H9 (cell line): ENCODE data around the gene PLD4. TPM values are rescaled to one million over a fixed set of nuclear protein-coding genes. Genes with fewer than 3 reads are reported as not detected.

Source experiments
- DNase-seq: peaks from one replicate; pipeline ENCODE4 v3.0.0-alpha.2; 2017
- H2AFZ ChIP-seq: one replicate; pipeline ENCODE4 v1.6.1; 2013; ENCODE audit warnings: mild to moderate bottlenecking, low read length, control low read depth, moderate library complexity
- H2AK5ac ChIP-seq: 2 replicates; pipeline ENCODE4 v1.6.1; 2013; ENCODE audit warnings: low read length, control low read depth, mixed read lengths; ENCODE audit not compliant: insufficient read length
- H2BK120ac ChIP-seq: one replicate; pipeline ENCODE4 v1.6.1; 2013; ENCODE audit warnings: low read depth, mild to moderate bottlenecking, low read length, control low read depth, inconsistent platforms; ENCODE audit not compliant: poor library complexity, severe bottlenecking
- H2BK12ac ChIP-seq: 2 replicates; pipeline ENCODE4 v1.6.1; 2013; ENCODE audit warnings: low read length, control low read depth, mixed read lengths, low read depth; ENCODE audit not compliant: insufficient read length
- H2BK15ac ChIP-seq: 2 replicates; pipeline ENCODE4 v1.6.1; 2013; ENCODE audit warnings: low read depth, low read length, control low read depth
- H2BK20ac ChIP-seq: one replicate; pipeline ENCODE4 v1.6.1; 2013; ENCODE audit warnings: low read depth, mild to moderate bottlenecking, low read length, control low read depth, inconsistent platforms; ENCODE audit not compliant: poor library complexity, severe bottlenecking
- H2BK5ac ChIP-seq: 2 replicates; pipeline ENCODE4 v1.6.1; 2013; ENCODE audit warnings: low read length, control low read depth, mixed read lengths; ENCODE audit not compliant: insufficient read length
- H3K14ac ChIP-seq: 2 replicates; pipeline ENCODE4 v1.6.1; 2013; ENCODE audit warnings: low read length, control low read depth; ENCODE audit not compliant: insufficient read depth
- H3K18ac ChIP-seq: 2 replicates; pipeline ENCODE4 v1.6.1; 2013; ENCODE audit warnings: low read depth, mild to moderate bottlenecking, mixed read lengths, low read length, control low read depth; ENCODE audit not compliant: insufficient read length
- H3K23ac ChIP-seq: 2 replicates; pipeline ENCODE4 v1.6.1; 2013; ENCODE audit warnings: low read length, control low read depth, mixed read lengths, low read depth; ENCODE audit not compliant: insufficient read length
- H3K23me2 ChIP-seq: 2 replicates; pipeline ENCODE4 v1.6.1; 2013; ENCODE audit warnings: low read depth, mild to moderate bottlenecking, mixed read lengths, low read length, control low read depth; ENCODE audit not compliant: insufficient read length, poor library complexity, severe bottlenecking
- H3K27ac ChIP-seq: 2 replicates; pipeline ENCODE4 v1.5.1; 2013; ENCODE audit warnings: low read length, control low read depth, mixed read lengths, low read depth; ENCODE audit not compliant: insufficient read length
- H3K27me3 ChIP-seq: 2 replicates; pipeline ENCODE4 v1.6.1; 2013; ENCODE audit warnings: low read length, control low read depth, inconsistent platforms; ENCODE audit not compliant: insufficient read depth
- H3K4ac ChIP-seq: 2 replicates; pipeline ENCODE4 v1.6.1; 2013; ENCODE audit warnings: low read depth, mild to moderate bottlenecking, control low read depth, inconsistent platforms, low read length, moderate library complexity
- H3K4me1 ChIP-seq: 2 replicates; pipeline ENCODE4 v1.6.1; 2013; ENCODE audit warnings: low read length, control low read depth, inconsistent platforms; ENCODE audit not compliant: insufficient read depth
- H3K4me2 ChIP-seq: 2 replicates; pipeline ENCODE4 v1.6.1; 2013; ENCODE audit warnings: low read length, control low read depth, mixed read lengths; ENCODE audit not compliant: insufficient read length, insufficient read depth
- H3K56ac ChIP-seq: 2 replicates; pipeline ENCODE4 v1.6.1; 2013; ENCODE audit warnings: low read depth, mild to moderate bottlenecking, mixed read lengths, low read length, control low read depth; ENCODE audit not compliant: insufficient read length
- H3K79me1 ChIP-seq: 2 replicates; pipeline ENCODE4 v1.6.1; 2013; ENCODE audit warnings: low read depth, mild to moderate bottlenecking, moderate library complexity, low read length, control low read depth, inconsistent platforms; ENCODE audit not compliant: insufficient read depth, poor library complexity, severe bottlenecking
- H3K79me2 ChIP-seq: 2 replicates; pipeline ENCODE4 v1.6.1; 2013; ENCODE audit warnings: low read length, control low read depth, inconsistent platforms; ENCODE audit not compliant: insufficient read depth
- H3K9ac ChIP-seq: 2 replicates; pipeline ENCODE4 v1.6.1; 2013; ENCODE audit warnings: low read length, control low read depth, mixed read lengths; ENCODE audit not compliant: insufficient read length; ENCODE audit errors: extremely low read depth
- H3K9me3 ChIP-seq: one replicate; pipeline ENCODE4 v1.6.1; 2013; ENCODE audit warnings: low read depth, low read length, inconsistent platforms; ENCODE audit not compliant: control insufficient read depth
- H3T11ph ChIP-seq: one replicate; pipeline ENCODE4 v1.6.1; 2013; ENCODE audit warnings: mild to moderate bottlenecking, low read length, control low read depth, inconsistent platforms
- H4K20me1 ChIP-seq: one replicate; pipeline ENCODE4 v1.6.1; 2013; ENCODE audit not compliant: control insufficient read depth, insufficient read length, insufficient read depth
- H4K5ac ChIP-seq: 2 replicates; pipeline ENCODE4 v1.6.1; 2013; ENCODE audit warnings: low read depth, mild to moderate bottlenecking, mixed read lengths, low read length, control low read depth; ENCODE audit not compliant: insufficient read length
- H4K8ac ChIP-seq: replicated peaks from 2 replicates; pipeline ENCODE4 v1.6.1; 2013; ENCODE audit warnings: low read length, control low read depth, mixed read lengths, low read depth; ENCODE audit not compliant: insufficient read length
- H4K91ac ChIP-seq: 2 replicates; pipeline ENCODE4 v1.6.1; 2013; ENCODE audit warnings: low read depth, mild to moderate bottlenecking, moderate library complexity, mixed read lengths, low read length, control low read depth; ENCODE audit not compliant: insufficient read length
- H3K27ac Mint-ChIP-seq, 3 experiments: 2 replicates in 2 of 3; 3 replicates in 1 of 3; pipeline ENCODE4 v1.8.0; 2020 to 2021; ENCODE audit warnings: mixed read lengths in 3 of 3, mild to moderate bottlenecking in 1 of 3, moderate library complexity in 1 of 3
- H3K27me3 Mint-ChIP-seq: 2 replicates; pipeline ENCODE4 v1.8.0; 2021; ENCODE audit warnings: low read depth, mild to moderate bottlenecking, moderate library complexity, mixed read lengths
- H3K36me3 Mint-ChIP-seq, 3 experiments: 2 replicates in 2 of 3; 3 replicates in 1 of 3; pipeline ENCODE4 v1.8.0; 2020 to 2021; ENCODE audit warnings: low read depth in 3 of 3, mixed read lengths in 3 of 3; ENCODE audit not compliant: insufficient read depth in 1 of 3
- H3K4me1 Mint-ChIP-seq, 2 experiments: 2 replicates each; pipeline ENCODE4 v1.8.0; 2020; ENCODE audit warnings: mixed read lengths in 2 of 2
- H3K4me3 Mint-ChIP-seq, 2 experiments: 2 replicates in 1 of 2; 3 replicates in 1 of 2; pipeline ENCODE4 v1.8.0; 2020 to 2021; ENCODE audit warnings: mild to moderate bottlenecking in 2 of 2, mixed read lengths in 2 of 2, moderate library complexity in 1 of 2
- H3K9me3 Mint-ChIP-seq, 2 experiments: 2 replicates in 1 of 2; 3 replicates in 1 of 2; pipeline ENCODE4 v1.8.0; 2020; ENCODE audit warnings: mild to moderate bottlenecking in 2 of 2, mixed read lengths in 2 of 2, moderate library complexity in 1 of 2
- CTCF ChIP-seq: fragments of 200-600 bp; sonication (generic); conservative IDR thresholded peaks from 3 replicates; pipeline ENCODE4 v1.8.0; 2021; ENCODE audit warnings: antibody characterized with exemption, mild to moderate bottlenecking
- WGBS: extraction: QIAGEN DNeasy Blood & Tissue Kit; methylation state at CpG from one replicate; pipeline ENCODE4 v1.1.7; 2013; ENCODE audit warnings: missing lambda C conversion rate, low lambda C conversion rate, mixed read lengths; ENCODE audit not compliant: insufficient read length; ENCODE audit errors: extremely low coverage; 5-methylcytosine and 5-hydroxymethylcytosine counted together
- total RNA-seq: library from RNA; stranded (reverse); gene quantifications from 2 replicates; pipeline ENCODE4 v1.2.1, GENCODE V29; 2021

The PLD4 gene
- total RNA-seq, 1 experiment from 2014 or later: not detected

GRCh38 chr14:104981699-104982541, 57.2 kb downstream of the PLD4 start:
- no peak overlapping the region for H2AFZ ChIP-seq
- peaks cover 47% of the 10 kb centered on the region for H3K27me3 Mint-ChIP-seq
- no peak overlapping the region for H2BK5ac ChIP-seq
- H2BK12ac ChIP-seq: no peak overlapping the region
- no peak overlapping the region for H3K14ac ChIP-seq
- no peak overlapping the region for H2BK20ac ChIP-seq
- H3K4ac ChIP-seq: no peak overlapping the region
- no CpG with 5 or more reads among the region's 17 CpGs for WGBS
- no peaks in the 10 kb centered on the region for H3K79me1 ChIP-seq
- TF ChIP-seq CTCF: no peak
- no peak overlapping the region for H3K27ac Mint-ChIP-seq
- no peak overlapping the region for H4K91ac ChIP-seq
- no peaks in the 10 kb centered on the region for H3K9me3 ChIP-seq
- H3K4me1 ChIP-seq: no peaks in the 10 kb centered on the region
- no peak overlapping the region for H3K18ac ChIP-seq
- H3K4me1 Mint-ChIP-seq: peaks cover 13 to 19% of the 10 kb centered on the region in 2 experiments
- H4K8ac ChIP-seq: no peak overlapping the region
- H3K27ac ChIP-seq: no peak overlapping the region
- H2AK5ac ChIP-seq: no peak overlapping the region
- no peaks in the 10 kb centered on the region for H3K79me2 ChIP-seq
- DNase-seq: no peak
- H3K56ac ChIP-seq: no peak overlapping the region
- H3K9me3 Mint-ChIP-seq: no peaks in the 10 kb centered on the region; a peak in 1 of 5 replicates
- no peak overlapping the region for H3K4me3 Mint-ChIP-seq
- peaks cover 3% of the 10 kb centered on the region for H3K23me2 ChIP-seq
- H2BK15ac ChIP-seq: no peak overlapping the region
- H3K4me2 ChIP-seq: no peak overlapping the region
- H3K36me3 Mint-ChIP-seq: no peaks in the 10 kb centered on the region
- no peak overlapping the region for H4K5ac ChIP-seq
- H3K27me3 ChIP-seq: peaks cover 15% of the 10 kb centered on the region; the same call in 1 of the 2 replicates
- H3T11ph ChIP-seq: no peak overlapping the region
- H2BK120ac ChIP-seq: no peak overlapping the region
- no peak overlapping the region for H3K23ac ChIP-seq
- peaks cover 3% of the 10 kb centered on the region for H4K20me1 ChIP-seq
- no peak overlapping the region for H3K9ac ChIP-seq
